NB4 (cell line): ENCODE data around the gene PLOD2.

ENCODE experiments used
- TF ChIP-seq, protein P1 (sequence below): IDR thresholded peaks from one replicate; pipeline ENCODE4 v1.5.1; 2012; ENCODE audit warnings: low read depth, low read length
- TF ChIP-seq, protein P2 (sequence below): IDR thresholded peaks from 2 replicates; pipeline ENCODE4 v1.6.1; 2011; ENCODE audit warnings: low read depth, low read length

DNA sequence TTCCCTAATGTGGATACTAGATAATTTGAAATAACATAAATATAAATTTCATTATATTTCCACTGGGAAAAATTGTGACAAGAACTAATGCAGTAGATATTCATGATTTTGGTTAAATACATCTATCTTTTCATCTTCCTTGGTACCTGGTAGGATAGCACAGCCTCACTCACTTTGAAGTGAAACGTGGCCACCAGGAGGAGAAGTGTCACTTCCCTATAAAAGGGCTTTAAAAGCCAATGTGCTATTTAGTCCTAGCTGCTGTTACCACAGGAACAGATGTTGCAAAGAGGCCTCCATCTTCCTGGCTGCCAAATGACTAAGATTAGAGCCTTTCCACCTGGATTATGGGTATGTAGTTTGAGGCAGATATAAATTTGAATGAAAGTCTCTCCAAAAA is 140.0 kb downstream of the PLOD2 start:
- TF ChIP-seq, protein P1, sequence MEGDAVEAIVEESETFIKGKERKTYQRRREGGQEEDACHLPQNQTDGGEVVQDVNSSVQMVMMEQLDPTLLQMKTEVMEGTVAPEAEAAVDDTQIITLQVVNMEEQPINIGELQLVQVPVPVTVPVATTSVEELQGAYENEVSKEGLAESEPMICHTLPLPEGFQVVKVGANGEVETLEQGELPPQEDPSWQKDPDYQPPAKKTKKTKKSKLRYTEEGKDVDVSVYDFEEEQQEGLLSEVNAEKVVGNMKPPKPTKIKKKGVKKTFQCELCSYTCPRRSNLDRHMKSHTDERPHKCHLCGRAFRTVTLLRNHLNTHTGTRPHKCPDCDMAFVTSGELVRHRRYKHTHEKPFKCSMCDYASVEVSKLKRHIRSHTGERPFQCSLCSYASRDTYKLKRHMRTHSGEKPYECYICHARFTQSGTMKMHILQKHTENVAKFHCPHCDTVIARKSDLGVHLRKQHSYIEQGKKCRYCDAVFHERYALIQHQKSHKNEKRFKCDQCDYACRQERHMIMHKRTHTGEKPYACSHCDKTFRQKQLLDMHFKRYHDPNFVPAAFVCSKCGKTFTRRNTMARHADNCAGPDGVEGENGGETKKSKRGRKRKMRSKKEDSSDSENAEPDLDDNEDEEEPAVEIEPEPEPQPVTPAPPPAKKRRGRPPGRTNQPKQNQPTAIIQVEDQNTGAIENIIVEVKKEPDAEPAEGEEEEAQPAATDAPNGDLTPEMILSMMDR, result no peak
- TF ChIP-seq, protein P2, sequence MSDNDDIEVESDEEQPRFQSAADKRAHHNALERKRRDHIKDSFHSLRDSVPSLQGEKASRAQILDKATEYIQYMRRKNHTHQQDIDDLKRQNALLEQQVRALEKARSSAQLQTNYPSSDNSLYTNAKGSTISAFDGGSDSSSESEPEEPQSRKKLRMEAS, result no peak
